Astrocyte of the cerebellum (primary cell): ENCODE measurements around the gene NELFA.

Source experiments
- DNase-seq: peaks from one replicate; pipeline ENCODE4 v3.0.0-alpha.2; 2011; ENCODE audit warnings: low read depth
- H3K4me3 ChIP-seq: 2 replicates; pipeline ENCODE4 v1.5.1; 2011; ENCODE audit warnings: mild to moderate bottlenecking, low read depth, low read length, moderate library complexity
- CTCF ChIP-seq: IDR thresholded peaks from 2 replicates; pipeline ENCODE4 v1.5.1; 2012; ENCODE audit warnings: low read length, low read depth, moderate library complexity, mild to moderate bottlenecking; ENCODE audit errors: missing control alignments
- in situ Hi-C: cut with HindIII; loops from 2 replicates; pipeline ENCODE4 v1.10.0; 2017; ENCODE audit warnings: low sequenced_read_pairs

NELFA gene

DNA sequence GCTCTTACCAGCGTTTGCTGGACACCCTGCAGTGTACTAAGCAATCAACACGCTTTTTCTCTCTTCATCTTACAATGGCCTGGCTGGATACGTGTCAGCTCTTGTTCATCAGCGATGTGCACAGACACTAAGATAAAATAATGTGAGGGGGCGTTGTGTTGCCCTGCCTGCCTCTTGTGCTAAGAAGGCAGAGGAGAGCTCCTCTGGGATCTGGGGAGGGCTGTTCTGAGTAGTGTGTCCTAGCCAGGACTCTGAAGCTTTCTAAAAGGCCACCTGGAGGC lies 49.7 kb downstream of the NELFA start:
- no peak for DNase-seq
- TF ChIP-seq CTCF, result no peak
- in situ Hi-C loops, result loop anchor here (10.0 kb wide), 1 partner anchor 46 kb away; the partner anchor contains the start of gene NELFA
- H3K4me3 ChIP-seq, result no peak overlapping the region

- in situ Hi-C loops, result loop anchor here (10.0 kb wide), 1 partner anchor 46 kb away; the partner anchor contains the start of gene NELFA
- H3K4me3 ChIP-seq, result no peak overlapping the region
- no peak for DNase-seq
- no peak for TF ChIP-seq CTCF
These were observed 50.3 kb downstream of the NELFA start for GRCh38 chr4:1958276-1959103.

- in situ Hi-C loops, result loop anchor here (10.0 kb wide), 1 partner anchor 48 kb away; the partner anchor contains the start of gene NELFA
- no peak for TF ChIP-seq CTCF
- no peak overlapping the region for H3K4me3 ChIP-seq
- no peak for DNase-seq
These were observed 52.1 kb downstream of the NELFA start for GRCh38 chr4:1956631-1957030.

GRCh38 chr4:1953335-1953734 lies 55.4 kb downstream of the NELFA start:
- no peak for DNase-seq
- no peak for TF ChIP-seq CTCF
- in situ Hi-C loops, result loop anchor here (10.0 kb wide), 1 partner anchor 51 kb away; the partner anchor contains the start of gene NELFA
- no peak overlapping the region for H3K4me3 ChIP-seq

GRCh38 chr4:1952719-1953118 lies 56.1 kb downstream of the NELFA start:
- DNase-seq, result no peak
- no peak for TF ChIP-seq CTCF
- in situ Hi-C loops, result loop anchor here (10.0 kb wide), 1 partner anchor 52 kb away; the partner anchor contains the start of gene NELFA
- H3K4me3 ChIP-seq, result no peak overlapping the region

DNA sequence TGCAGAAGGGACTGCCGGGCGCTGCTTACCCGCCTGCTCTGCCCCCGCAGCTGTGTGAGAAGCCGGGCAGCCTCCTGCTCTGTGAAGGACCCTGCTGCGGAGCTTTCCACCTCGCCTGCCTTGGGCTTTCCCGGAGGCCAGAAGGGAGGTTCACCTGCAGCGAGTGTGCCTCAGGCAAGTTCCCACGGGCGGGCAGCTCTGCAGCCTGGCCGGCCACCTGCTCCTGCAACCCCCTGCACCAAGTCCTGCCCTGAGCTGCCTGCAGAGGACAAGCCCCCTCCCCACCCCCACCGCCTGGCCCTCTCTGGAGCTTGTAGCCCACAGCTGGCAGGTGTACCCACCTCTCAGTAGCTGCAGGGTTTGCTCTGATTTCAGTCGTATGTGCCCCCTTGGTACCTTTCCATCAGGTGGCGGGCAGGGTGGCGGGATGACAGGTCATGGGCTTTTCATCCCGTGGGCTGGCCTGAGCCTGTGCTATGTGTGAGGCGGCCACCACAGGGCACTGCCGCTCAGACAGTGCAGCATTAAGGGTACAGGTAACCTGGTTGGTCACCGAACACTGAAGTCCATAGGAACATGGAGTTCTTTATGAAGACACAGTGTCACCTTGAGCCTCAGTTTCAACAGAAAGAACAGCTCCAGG lies 56.6 kb downstream of the NELFA start:
- in situ Hi-C loops, result loop anchor here (10.0 kb wide), 1 partner anchor 53 kb away; the partner anchor contains the start of gene NELFA
- no peak for TF ChIP-seq CTCF
- no peak overlapping the region for H3K4me3 ChIP-seq
- DNase-seq, result no peak
